COLO668 (cell line): ENCODE measurements around the gene EFCAB9.
"Not testable (repeated sequence)": the region's sequence is repeated elsewhere in the genome, so short reads cannot be mapped to it uniquely, and the experiment has no call there.

Experiments
- DNase-seq: peaks from one replicate; lab custom pipeline; 2025; ENCODE audit not compliant: unreplicated experiment; lab: John Stamatoyannopoulos, UW

The EFCAB9 gene

DNA sequence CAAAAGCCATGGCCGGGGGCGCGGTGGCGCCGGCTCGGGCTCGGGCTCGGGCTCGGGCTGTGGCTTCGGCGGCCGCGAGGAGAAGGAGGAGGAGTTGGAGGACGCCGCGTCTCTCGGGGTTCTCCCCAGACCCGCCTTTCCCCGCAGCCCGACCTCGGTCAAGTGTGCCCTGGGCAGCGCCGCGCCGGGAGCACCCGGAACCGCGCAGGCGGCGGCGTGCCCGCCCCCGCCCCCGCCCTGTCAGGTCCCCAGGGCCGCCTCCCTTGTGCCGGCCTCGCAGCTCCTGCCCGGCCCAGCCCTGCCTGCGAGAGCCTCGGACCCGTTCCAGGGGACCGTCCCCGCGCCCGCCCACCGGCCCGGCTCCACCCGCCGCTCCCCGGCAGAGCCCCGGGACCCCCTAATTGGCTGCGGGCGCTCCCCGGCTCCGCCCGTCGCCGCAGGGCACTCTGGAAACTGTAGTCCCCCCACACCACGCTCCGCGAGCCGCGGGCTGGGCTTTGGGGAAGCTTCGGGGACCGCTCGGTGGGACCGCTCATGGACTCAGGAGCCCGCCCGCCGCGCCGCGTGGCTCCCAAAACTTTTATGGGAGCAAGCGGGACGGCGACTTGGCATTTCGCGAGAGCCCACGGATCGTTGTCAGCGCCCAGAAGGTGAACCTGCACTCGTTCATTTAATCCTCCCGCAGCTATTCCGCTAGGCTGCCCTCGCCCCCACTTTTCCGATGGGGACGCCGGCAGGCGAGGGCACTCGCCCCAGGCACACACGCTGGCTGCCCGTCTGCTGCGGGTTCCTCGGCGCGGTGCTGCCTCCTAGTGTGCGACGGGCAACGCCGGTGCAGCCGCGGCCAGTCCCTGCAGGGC is 5.7 kb upstream of the EFCAB9 start, which contains the start of gene STK10:
TSS of gene STK10 (minus strand) at position 192 of the 860 bp plus-strand sequence. CDS start at position 10, 182 bp downstream.
- peak; percentile 87 for DNase-seq

DNA sequence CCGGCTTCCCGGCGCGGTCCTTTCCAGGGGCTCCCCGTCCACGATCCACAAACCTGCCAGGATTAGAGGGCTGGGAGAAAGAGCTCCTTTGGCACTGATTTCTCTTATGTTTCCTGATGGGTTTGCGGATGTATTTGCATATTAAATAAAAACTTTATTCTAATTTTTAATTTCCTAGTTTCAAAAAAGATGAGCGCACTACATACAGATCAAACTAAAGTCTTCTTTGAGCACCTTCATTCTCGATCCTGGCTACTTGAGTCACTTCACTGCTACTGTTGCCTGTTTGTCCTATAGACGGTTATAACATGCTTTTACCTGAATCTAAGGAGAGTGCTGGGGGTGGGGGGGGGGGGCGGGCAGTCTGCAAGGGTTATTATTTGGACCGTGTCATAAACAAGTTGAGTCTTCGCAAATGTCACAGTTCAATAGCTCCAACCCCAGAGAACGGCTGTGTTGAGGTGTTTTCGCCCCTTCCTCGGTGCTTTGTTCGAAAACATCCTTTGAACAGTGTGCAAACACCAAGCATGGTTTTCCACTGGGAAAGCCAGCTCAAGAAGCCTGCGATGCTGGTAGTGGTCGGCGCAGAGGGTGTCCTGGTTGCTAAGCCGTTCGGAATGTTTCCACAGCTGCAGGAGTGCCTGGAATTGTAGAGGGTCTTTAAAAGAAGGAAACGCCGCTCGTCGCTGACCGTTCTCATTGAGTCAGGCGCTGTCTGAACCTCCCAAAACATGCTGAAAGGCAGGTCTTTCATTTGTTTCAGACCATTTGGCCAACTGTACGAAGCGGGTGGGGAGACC is 4.9 kb upstream of the EFCAB9 start:
- DNase-seq: no peak

DNA sequence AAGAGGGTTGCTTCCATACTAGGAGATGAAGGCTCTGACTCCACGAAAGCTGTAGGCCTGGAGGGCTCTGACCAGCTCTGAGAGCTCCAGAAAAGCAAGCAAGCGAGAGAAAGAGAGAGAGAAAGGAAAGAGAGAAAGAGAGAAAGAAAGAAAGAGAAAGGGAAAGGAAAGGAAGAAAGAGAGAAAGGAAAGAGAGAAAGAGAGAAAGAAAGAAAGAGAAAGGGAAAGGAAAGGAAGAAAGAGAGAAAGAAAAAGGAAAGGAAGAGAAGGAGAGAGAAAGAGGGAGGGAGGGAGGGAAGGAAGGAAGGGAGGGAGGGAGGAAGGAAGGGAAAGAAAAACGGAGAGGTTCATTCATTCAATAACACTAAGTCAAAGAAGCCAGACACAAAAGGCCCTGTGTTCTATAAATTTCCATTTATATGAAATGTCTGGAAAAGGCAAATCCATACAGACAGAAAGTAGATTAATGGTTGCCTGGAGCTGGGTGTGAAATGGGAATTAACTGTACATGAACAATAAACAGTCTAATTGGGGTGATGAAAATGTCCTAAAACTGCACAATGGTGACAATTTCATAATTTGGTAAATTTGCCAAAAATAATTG is 4.2 kb upstream of the EFCAB9 start:
- no peak for DNase-seq

DNA sequence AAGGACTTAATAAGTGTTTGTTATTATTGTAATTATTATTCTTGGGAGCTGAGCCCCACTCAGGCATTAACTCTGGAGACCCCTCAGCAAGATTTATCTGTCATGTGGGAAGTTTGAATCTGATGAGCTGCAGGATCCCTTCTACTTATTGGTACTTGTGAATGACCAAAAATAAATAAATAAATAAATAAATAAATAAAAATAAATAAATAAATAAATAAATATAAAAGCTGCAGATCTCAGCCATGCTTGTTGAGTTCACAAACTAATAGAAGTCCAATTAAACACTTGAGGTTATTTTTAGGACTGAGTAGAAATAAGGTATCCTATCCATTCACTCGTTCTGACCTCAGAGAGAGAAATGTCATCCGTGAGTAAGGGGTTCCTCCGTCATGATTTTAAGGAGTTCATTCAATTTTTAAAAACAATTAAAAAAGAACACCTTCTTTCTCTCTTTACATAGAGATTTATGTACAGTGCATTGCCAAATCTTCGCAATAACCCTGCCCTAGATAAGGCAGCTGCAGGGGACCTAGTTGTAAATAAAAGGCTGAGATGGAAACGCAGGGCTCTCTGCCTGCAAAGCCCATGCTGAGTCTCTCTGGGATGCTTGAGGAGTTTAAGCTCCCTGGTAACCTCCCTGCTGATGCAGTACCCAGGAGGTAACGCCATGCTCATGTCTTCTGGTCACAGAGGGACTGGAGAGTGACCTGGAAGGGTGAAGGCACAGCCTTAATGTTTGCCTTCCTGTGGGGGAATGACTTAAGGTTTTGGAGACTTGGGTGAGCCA is 1.2 kb downstream of the EFCAB9 start:
- no peak for DNase-seq

DNA sequence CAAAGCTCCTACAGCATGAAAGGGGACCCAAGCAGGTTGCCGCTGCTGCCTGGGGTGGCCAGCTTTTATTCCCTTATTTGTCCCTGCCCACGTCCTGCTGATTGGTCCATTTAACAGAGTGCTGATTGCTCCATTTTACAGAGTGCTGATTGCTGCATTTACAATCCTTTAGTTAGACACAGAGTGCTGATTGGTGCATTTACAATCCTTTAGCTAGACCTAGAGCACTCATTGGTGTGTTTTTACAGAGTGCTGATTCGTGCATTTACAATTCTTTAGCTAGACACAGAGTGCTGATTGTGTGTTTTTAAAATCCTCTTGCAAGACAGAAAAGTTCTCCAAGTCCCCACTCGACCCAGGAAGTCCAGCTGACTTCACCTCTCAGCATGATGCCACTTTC is 3.8 kb downstream of the EFCAB9 start:
- not testable (repeated sequence) for DNase-seq

DNA sequence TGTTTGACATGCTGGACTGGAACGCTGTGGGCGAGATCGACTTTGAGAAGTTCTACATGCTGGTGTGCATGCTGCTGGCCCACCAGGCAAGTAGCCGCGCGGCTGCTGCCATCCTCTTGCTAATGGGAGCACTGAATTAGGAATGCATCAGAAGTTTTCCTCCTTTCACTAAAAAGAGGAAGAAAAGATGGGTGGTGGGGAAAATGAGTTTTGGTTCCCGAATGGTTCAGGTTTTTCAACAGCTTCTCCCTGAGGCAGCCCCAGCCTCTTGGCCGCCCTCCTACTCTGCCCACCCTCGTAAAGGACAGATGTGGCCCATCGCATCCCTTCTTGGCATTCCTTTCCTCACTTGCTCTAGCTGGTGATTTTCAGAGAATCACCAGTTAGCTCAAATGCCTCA is 5.5 kb downstream of the EFCAB9 start:
- DNase-seq: no peak

DNA sequence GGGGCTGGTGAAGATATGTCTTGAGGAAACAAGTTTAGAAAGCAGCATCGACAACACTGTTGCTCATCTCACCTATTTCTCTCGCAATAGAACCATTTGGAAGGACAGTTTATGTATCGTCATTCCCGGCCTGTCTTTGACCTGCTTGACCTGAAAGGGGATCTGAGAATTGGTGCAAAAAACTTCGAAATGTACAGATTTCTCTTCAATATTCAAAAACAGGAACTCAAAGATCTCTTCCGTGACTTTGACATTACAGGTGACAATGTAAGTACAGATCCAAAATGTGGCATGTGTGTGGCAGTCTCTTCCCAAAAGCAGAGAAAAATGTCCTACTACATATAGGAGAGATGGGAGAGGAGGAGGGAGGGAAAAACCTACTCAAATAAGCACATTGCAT is 6.5 kb downstream of the EFCAB9 start:
- DNase-seq: no peak

DNA sequence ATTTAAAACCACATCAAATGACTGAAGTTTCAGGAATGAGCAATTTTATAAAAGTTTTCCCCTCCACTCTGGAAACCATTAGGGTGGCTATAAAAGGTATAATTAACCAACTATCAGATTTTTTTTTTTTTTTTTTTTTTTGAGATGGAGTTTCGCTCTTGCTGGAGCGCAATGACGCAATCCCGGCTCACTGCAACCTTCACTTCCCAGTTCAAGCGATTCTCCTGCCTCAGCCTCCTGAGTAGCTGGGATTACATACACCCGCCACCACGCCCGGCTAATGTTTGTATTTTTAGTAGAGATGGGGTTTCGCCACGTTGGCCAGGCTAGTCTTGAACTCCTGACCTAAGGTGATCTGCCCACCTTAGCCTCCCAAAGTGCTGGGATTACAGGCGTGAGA is 12.0 kb downstream of the EFCAB9 start:
- not testable (repeated sequence) for DNase-seq

DNA sequence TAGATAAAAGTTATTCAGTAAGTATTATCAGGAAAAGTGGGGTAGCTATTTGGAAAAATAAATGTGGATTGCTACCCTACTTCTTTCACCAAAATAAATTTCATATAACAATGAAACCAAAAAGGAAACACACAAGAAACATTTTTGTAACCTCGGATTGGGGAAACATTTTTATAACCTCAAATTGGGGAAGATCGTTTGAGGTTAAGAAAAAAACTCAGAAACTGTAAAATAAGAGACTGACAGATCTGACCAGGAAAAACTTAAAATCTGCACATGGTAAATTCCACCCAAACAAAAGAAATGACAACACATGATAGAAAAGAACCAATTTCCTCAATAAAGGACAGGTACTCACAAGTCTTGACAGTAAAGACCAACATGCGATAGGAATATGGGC is 13.5 kb downstream of the EFCAB9 start:
- DNase-seq: no peak

DNA sequence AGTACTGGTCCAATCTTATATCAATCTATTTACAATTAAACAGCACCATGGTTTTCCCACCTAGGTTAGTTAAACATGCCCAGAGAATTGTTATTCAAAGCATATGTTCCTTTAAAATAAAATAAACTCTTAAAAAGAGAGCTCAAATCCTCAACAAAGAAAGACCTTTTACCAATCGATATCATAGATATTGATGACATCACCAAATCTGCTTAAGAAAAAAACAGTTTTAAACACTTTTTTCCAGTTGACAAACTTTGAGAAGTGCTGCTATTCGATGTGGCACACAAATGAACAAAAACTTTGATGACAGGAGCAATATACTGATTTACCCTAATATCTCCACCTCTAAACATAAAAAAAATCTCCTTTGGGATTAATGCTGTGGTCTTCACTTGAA is 15.7 kb downstream of the EFCAB9 start:
- DNase-seq: no peak

DNA sequence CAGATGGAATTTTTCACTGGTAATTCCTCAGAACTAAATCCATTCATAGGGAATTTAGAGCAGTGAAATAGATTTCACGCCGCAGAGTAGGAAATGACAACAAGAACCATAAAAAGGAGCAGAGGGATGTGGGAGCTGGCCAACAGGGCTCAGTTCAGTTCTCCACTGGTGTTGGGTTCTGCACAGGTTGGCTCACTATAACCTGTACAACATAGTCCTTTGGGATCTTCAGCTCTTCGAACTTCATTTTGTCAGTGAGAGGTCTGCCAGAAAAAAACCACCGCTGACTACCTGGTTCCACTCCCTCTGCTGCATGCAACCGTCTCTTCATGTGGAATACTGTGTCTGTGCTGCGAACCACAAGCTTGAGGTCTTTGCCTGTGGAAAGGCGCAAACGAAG is 17.7 kb downstream of the EFCAB9 start:
- no peak for DNase-seq

DNA sequence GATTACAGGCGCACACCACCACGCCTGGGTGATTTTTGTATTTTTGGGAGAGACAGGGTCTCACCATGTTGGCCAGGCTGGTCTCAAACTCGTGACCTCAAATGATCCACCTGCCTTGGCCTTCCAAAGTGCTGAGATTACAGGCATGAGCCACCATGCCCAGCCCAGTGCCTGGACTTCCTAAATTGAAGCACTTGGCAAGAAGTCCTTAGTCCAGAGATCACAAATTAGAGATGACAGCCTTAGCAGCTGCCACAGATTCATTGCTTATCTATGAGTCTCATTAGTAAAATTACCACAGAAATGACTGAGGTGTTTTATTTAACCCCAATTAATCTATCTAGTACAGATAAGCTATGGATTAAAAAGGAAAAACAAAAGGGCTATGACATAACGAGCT is 19.2 kb downstream of the EFCAB9 start:
- no peak for DNase-seq

DNA sequence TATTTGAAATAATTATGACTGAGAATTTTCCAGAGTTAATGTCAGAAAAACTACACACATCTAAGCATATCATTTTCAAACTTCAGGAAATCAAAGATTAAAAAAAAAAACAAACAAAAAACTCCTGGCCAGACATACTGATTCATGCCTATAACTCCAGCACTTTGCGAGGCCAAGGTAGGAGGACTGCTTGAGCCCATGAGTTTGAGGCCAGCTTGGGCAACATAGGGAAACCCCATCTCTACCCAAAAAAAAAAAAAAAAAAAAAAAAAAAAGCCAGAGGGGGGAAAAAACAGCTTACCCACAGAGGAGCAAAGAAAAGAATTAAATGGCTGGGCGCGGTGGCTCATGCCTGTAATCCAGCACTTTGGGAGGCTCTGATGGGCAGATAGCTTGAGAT is 22.4 kb downstream of the EFCAB9 start:
- no peak for DNase-seq

DNA sequence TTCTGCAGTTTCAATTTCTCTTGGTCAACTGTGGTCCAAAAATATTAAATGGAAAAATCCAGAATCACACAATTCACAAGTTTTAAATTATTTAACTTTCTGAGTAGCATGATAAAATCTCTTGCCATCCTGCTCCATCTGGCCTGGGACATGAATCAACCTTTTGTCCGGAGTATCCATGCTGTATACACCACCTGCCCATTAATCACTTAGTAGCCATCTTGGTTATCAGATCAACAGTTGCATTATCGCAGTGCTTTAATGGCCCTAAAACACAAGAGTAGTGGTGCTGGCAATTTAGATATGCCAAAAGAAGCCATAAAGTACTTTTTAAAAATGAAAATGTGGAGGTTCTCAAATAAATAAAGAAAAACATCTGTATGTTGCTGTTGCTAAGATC is 25.3 kb downstream of the EFCAB9 start:
- no peak for DNase-seq

DNA sequence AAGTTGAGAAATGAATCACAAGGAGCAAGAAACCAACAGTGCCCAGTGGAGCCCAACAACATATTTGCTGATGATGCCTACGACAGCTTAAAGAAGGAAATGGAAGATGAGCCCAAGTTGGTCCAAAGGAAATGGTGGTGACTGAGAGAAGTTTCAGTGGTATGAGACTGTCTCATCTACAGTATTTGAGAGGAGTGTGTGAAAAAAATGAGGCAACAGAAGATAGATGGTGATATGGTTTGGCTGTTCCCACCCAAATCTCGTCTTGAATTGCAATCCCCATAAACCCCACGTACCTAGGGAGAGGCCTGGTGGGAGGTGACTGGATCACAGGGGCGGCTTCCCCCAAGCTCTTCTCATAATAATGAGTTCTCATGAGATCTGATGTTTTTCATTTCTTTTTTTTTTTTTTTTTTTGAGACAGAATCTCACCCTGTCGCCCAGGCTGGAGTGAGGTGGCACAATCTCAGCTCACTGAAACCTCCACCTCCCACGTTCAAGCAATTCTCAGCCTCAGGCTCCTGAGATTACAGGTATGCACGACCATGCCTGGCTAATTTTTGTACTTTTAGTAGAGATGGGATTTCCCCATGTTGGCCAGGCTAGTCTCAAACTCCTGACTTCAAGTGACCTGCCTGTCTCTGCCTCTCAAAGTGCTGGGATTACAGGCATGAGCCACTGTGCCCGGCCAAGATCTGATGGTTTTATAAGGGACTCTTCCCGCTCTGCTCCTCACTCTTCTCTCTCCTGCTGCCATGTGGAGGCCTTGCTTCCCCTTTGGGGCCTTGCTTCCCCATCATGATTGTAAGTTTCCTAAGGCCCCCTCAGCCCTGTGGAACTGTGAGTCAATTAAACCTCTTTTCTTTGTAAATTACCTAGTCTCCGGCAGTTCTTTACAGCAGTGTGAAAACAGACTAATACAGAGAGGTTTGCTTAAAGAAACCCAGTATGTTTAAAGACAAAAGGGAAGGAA is 30.2 kb downstream of the EFCAB9 start:
- DNase-seq: no peak

DNA sequence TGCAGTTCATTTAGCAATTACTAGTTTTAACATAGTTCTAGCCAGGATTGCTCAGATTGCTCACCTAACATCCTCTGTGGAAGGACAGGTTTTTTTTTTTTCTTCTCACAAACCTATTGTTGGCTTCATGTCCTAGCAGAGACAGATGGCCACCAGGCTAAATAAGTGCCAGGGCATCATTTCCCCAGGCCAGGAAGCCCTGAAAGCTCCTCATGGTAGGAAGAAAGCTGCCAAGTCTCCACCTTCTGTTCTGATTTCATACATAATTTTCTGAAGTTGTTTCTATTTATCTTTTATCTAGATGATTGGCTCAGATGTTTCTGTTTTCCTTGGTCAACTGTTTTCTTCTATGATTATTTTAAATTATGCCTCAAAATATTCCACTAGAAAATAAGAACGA is 31.0 kb downstream of the EFCAB9 start:
- DNase-seq: no peak

DNA sequence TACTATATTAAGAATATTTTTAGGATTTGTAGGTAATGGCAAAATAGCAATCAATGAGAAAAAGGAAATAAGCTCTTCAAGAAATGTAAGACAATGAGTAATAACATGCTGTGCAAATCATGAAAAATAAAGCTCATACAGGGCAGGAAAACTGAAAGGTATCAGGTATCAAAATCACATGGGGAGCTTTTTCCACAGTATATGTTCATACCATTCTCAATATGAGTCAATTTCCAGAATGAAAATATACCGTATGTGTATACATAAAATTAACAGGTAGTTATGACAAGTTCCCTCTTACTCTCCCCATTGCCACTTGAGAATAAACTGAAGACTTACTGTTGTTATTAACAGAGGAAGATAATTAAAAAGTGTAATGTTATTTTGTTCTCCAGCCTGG is 35.9 kb downstream of the EFCAB9 start:
- DNase-seq: no peak

DNA sequence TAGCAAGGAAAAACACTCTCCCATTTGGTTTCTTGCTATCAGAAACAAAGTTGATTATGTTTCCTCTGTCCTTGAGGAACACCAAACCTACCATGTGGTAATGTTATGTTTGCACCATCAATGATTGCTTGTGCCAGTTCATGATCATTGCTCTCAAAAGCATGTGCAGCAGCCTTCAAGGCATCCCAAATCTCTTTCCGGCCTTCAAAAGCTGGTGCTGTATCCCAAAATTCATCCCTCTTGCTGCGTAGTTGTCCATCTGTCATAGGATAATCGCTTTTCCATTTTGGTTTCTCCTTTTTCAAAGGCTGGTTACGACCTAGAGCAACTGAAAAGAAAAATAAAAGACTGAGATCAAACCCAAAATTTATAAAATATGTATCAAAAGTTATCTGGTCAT is 40.1 kb downstream of the EFCAB9 start:
- DNase-seq: no peak

DNA sequence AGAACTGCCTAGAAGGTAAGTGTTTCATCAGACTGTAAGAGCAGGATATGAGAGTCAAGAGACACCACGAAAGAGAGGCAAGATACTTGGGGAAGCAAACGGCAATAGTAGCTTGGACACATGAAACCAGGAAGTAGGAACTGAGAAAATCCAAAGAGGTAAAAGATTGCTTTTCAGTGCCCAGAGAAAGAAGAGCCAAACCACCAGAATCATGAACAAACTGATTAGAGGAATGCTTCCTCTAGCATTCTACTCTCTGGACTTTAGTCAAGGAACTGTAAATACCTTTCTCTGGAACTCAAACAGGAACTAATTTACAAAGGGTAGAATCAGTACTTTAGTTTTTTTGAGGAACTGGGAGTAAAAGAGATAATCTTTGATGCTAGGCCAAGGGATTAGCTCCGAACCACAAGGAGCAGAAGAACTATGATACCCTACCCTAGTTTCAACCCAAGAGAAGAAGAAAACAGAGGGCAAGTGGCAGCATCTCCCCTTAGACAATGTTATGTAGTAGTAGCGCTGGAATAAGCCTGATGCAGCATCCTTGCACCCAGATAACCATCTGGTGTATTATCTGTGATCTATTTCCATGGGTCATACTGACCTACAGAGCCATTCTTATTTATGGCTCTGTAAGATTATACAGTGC is 41.3 kb downstream of the EFCAB9 start:
- no peak for DNase-seq
